Astrocyte of the spinal cord (primary cell): ENCODE data around the gene KDSR.

Experiments
- DNase-seq: peaks from one replicate; pipeline ENCODE4 v3.0.0; 2011; ENCODE audit warnings: low read depth, low spot score
- H3K4me3 ChIP-seq: 2 replicates; pipeline ENCODE4 v1.5.1; 2011; ENCODE audit warnings: low read depth, mild to moderate bottlenecking, low read length, moderate library complexity
- in situ Hi-C: cut with HindIII; loops from 2 replicates; pipeline ENCODE4 v1.10.0; 2017; ENCODE audit warnings: low sequenced_read_pairs
- TF ChIP-seq, protein P1 (sequence below): IDR thresholded peaks from 2 replicates; pipeline ENCODE4 v1.5.1; 2012; ENCODE audit warnings: low read depth, mild to moderate bottlenecking, low read length, inconsistent platforms

Gene KDSR

DNA sequence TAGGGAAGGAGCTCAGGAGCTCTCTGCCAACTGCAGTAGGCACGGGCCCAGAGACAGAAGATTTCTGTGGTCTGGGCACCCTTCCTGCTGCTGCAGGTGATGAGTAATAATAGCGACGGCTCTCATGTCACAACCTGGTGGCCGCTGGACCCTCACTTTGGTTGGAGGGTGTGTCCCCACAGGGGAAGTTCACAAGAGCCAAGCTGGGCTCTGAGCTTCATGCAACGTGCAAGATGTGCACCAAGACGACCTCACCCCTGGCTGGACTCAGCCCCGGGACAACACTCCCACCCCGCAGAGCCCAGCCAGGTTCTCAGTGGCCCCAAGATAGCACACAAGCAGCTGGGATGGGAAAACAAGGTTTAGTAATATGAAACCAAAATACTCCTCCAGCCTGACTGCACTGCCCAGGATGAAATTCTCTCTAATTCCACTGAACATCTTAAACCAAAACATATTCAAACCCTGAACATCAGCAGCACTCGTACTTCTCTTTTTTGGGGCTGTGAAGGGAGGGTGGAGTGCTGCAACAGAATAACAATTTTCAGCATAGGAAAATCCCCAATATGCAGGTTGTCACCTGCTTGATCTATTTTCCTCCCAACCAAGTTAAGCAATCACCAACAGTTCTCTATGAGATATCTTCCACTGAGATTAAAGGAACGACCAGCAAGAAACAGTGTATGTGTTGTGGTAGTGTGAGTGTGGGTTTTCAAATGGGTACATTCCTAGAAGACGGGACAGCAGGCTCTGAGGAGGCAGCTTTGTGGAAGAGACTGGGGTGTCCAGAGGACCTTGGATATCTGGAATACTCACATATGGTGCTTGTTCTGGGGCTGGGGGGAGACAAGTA lies 73.9 kb downstream of the KDSR start:
- no peak overlapping the region for H3K4me3 ChIP-seq
- in situ Hi-C loops, result no loop called here
- TF ChIP-seq, protein P1, sequence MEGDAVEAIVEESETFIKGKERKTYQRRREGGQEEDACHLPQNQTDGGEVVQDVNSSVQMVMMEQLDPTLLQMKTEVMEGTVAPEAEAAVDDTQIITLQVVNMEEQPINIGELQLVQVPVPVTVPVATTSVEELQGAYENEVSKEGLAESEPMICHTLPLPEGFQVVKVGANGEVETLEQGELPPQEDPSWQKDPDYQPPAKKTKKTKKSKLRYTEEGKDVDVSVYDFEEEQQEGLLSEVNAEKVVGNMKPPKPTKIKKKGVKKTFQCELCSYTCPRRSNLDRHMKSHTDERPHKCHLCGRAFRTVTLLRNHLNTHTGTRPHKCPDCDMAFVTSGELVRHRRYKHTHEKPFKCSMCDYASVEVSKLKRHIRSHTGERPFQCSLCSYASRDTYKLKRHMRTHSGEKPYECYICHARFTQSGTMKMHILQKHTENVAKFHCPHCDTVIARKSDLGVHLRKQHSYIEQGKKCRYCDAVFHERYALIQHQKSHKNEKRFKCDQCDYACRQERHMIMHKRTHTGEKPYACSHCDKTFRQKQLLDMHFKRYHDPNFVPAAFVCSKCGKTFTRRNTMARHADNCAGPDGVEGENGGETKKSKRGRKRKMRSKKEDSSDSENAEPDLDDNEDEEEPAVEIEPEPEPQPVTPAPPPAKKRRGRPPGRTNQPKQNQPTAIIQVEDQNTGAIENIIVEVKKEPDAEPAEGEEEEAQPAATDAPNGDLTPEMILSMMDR, result no peak
- no peak for DNase-seq

DNA sequence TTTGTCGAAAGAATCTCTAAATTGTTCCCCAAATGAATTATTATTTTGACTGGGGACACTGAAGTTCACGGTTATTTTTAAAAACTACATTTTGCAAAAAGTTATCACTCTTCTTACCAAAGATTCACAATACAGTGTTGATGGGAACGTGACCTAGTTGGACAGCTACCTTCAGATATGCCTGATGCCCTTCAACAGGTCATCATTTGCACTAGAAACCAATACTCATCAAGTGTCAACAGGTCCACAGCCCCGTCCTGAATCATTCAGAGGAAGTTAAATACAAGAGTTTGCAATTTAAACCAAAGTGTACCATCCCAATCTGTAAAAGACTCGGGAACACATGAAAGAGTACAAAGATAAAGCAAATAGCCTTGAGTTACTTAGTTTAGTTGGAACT lies 75.7 kb downstream of the KDSR start:
- no peak for DNase-seq
- no peak overlapping the region for H3K4me3 ChIP-seq
- TF ChIP-seq, protein P1, result no peak
- in situ Hi-C loops, result no loop called here

DNA sequence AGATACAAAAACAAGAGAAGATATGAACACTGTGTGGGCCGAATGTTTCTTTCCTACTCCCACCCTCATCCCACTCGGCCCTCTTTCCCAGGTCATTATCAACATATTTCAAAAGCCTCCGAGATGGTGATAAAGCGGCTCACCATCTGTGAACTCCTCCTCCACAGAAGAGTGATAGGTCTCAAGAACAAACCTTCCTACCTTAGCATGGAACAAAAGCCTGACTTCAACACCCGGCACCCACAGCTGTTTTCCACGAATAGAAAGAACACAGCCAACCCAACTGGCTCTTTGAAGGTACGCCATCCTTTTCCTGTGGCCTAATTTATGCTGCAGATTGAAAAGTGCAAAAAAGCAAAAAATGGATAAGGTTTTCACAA lies 76.2 kb downstream of the KDSR start:
- in situ Hi-C loops, result no loop called here
- no peak overlapping the region for H3K4me3 ChIP-seq
- TF ChIP-seq, protein P1, result no peak
- DNase-seq, result no peak

DNA sequence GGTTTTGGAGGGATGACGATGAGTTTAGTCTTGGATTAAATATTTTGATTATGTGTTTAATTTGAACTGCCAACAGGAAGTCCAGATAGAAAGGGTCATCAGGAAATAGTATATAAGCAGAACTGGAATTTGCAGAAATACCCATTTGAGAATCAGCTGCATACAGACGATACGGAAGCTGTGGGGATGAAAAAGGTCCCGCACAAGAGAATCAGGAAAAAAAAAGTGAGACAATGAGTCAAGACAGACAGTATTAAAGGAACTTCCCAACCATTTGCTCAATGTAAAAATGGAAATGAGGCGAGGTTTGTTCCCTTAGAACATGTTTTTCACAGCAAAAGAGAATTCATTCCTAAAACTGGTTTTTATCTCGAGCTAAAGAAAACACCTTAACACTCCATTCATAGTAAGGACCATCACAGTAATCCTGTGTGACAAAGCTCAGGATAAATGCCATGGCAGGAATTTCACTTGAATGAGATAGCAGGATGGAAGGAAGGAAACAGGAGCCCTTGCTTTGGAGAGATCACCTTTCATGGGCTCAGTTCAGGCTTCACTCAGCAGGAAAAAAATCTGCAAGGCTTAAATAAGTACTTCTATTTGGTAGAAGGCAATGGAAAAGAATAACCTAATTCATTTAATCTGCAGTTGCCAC lies 76.7 kb downstream of the KDSR start:
- no peak for DNase-seq
- no peak overlapping the region for H3K4me3 ChIP-seq
- in situ Hi-C loops, result no loop called here
- TF ChIP-seq, protein P1, result no peak

DNA sequence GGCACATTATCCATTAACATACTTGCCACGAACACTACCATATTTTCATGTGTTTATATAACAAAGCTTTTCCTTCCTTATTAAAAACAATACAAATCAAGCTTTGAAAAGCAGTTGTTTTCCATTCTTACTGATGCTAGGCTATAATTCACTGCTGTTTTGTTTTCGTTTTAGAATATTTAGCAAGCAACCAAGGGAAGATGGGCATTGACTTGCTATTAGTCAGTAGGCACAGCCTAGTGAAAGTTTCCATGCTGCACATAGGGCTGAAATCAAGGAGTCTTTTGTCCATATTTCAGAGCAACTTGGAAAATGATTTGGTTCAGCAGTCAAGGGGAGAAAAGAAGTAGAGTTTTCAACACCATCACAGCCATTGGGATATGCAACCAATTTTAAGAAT lies 78.7 kb downstream of the KDSR start:
- TF ChIP-seq, protein P1, result no peak
- DNase-seq, result no peak
- in situ Hi-C loops, result no loop called here
- H3K4me3 ChIP-seq, result no peak overlapping the region

DNA sequence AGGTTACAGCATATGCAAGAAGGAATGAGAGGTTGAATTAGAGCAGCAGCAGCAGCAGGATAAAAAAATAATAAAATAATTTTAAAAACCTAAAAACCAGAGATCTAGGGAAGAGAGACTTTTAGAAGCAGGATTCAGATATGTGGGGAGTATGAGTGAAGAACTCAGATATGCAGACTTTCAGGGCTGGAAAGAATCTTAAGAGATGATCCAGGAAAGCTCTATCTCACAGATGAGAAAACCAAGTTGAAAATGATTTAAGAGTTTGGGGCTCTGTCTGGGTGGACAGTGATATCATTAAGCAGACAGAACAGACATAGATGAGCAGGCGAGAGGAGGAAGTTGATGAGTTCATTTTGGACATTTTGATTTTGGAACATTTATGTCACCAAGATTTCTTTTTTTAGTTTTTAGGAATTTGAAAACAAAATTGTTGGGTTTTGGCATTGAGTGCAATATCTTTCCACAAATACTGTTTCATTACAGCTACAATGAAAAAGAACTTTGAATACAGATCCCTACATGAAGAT lies 79.2 kb downstream of the KDSR start:
- in situ Hi-C loops, result no loop called here
- DNase-seq, result no peak
- TF ChIP-seq, protein P1, result no peak
- no peak overlapping the region for H3K4me3 ChIP-seq
